WTC11 (cell line): ENCODE results near the gene IGSF1. TPM values are rescaled to one million over a fixed set of nuclear protein-coding genes. Genes with fewer than 3 reads are reported as not detected.
A peak's percentile ranks its signal among the peaks of the same experiment; 100 is the strongest.

Experiments used
- ATAC-seq: fragments of 200-7000 bp; cut with Tn5 transposase; 2 replicates; pipeline ENCODE4 v1.10.0; 2021; ENCODE audit warnings: mild to moderate bottlenecking, moderate library complexity
- CTCF ChIA-PET: fragments of 300-600 bp; sonication (Branson Sonifier 250); formaldehyde crosslinking; loops from one replicate; lab custom pipeline; 2021; ENCODE audit warnings: antibody characterized with exemption; lab: Charles Lee
- POLR2A ChIA-PET: fragments of 350-600 bp; sonication (Branson Sonifier 250); formaldehyde crosslinking; loops from one replicate; lab custom pipeline; 2021; ENCODE audit warnings: antibody characterized with exemption; lab: Charles Lee
- DNase-seq: peaks from one replicate; pipeline ENCODE4 v3.0.0; 2021; ENCODE audit warnings: low spot score
- H3K27ac Mint-ChIP-seq: 2 replicates; pipeline ENCODE4 v1.8.0; 2021; ENCODE audit warnings: mixed read lengths
- H3K27me3 Mint-ChIP-seq: 2 replicates; pipeline ENCODE4 v1.8.0; 2021; ENCODE audit warnings: low read depth, mild to moderate bottlenecking, moderate library complexity, mixed read lengths
- H3K36me3 Mint-ChIP-seq: 2 replicates; pipeline ENCODE4 v1.8.0; 2021; ENCODE audit warnings: mixed read lengths
- H3K4me1 Mint-ChIP-seq: 2 replicates; pipeline ENCODE4 v1.8.0; 2022; ENCODE audit warnings: mixed read lengths
- H3K4me3 Mint-ChIP-seq: 2 replicates; pipeline ENCODE4 v1.8.0; 2021; ENCODE audit warnings: mild to moderate bottlenecking, moderate library complexity, mixed read lengths
- H3K9me3 Mint-ChIP-seq: 2 replicates; pipeline ENCODE4 v1.8.0; 2021; ENCODE audit warnings: mixed read lengths
- ARID4B ChIP-seq: sonication (generic); formaldehyde crosslinking; IDR thresholded peaks from 2 replicates; pipeline ENCODE4 v1.8.0; 2023; ENCODE audit warnings: missing genetic modification reagents, mild to moderate bottlenecking, borderline replicate concordance
- FOXJ3 ChIP-seq: sonication (generic); formaldehyde crosslinking; IDR thresholded peaks from 2 replicates; pipeline ENCODE4 v1.9.0; 2021; ENCODE audit warnings: missing genetic modification reagents, mild to moderate bottlenecking, borderline replicate concordance
- FOXK1 ChIP-seq: sonication (generic); formaldehyde crosslinking; IDR thresholded peaks from 2 replicates; pipeline ENCODE4 v1.8.0; 2022; ENCODE audit warnings: mild to moderate bottlenecking, moderate library complexity, missing genetic modification reagents
- SMAD3 ChIP-seq: sonication (generic); formaldehyde crosslinking; IDR thresholded peaks from 2 replicates; pipeline ENCODE4 v1.8.0; 2022; ENCODE audit warnings: missing genetic modification reagents, mild to moderate bottlenecking, borderline replicate concordance
- TEAD4 ChIP-seq: sonication (generic); formaldehyde crosslinking; IDR thresholded peaks from 2 replicates; pipeline ENCODE4 v1.8.0; 2022; ENCODE audit warnings: mild to moderate bottlenecking, missing genetic modification reagents
- USF2 ChIP-seq: sonication (generic); formaldehyde crosslinking; IDR thresholded peaks from 2 replicates; pipeline ENCODE4 v1.8.1; 2023; ENCODE audit warnings: mild to moderate bottlenecking, missing genetic modification reagents, moderate library complexity
- ZNF219 ChIP-seq: sonication (generic); formaldehyde crosslinking; IDR thresholded peaks from 2 replicates; pipeline ENCODE4 v1.8.0; 2023; ENCODE audit warnings: missing genetic modification reagents, mild to moderate bottlenecking, borderline replicate concordance
- total RNA-seq: library from RNA; stranded (reverse); gene quantifications from 3 replicates; pipeline ENCODE4 v1.2.3, GENCODE V29; 2021
- TF ChIP-seq, protein P1 (sequence below): sonication (generic); formaldehyde crosslinking; IDR thresholded peaks from 2 replicates; pipeline ENCODE4 v1.8.0; 2023; ENCODE audit warnings: missing genetic modification reagents
- TF ChIP-seq, protein P2 (sequence below): fragments of 250-450 bp; sonication (Bioruptor Pico); conservative IDR thresholded peaks from 2 replicates; pipeline ENCODE4 v1.9.0; 2021; ENCODE audit warnings: mild to moderate bottlenecking
- TF ChIP-seq, protein P3 (sequence below): sonication (generic); formaldehyde crosslinking; IDR thresholded peaks from 2 replicates; pipeline ENCODE4 v1.8.1; 2023; ENCODE audit warnings: mild to moderate bottlenecking, moderate library complexity, missing genetic modification reagents

The IGSF1 gene
- total RNA-seq, 1 experiment from 2014 or later, result 16.2 TPM

DNA sequence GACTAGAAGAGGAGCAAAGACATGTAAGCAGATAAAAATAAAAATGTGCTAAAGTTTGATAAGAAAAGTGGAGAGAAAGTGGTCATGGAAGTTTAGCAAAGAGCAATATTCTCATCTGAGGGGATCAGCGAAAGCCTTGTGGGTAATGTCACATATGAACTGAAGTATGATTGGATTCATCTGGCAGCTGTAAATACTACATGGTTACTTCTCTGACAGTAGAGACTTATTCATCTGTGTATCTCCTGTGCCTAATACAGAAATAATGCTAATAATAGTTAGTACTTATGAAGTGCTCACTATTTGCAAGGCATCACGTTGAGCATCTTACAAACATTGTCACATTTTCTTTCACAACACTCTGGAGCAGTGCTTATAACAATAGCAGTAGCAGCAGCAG, 8.9 kb upstream of the IGSF1 start:
- no peaks in the 10 kb centered on the region for H3K9me3 Mint-ChIP-seq
- TF ChIP-seq SMAD3 (CRISPR knock-in tag) (no peak), ZNF219 (CRISPR knock-in tag) (no peak), ARID4B (CRISPR knock-in tag) (no peak), TEAD4 (CRISPR knock-in tag) (no peak)
- TF ChIP-seq, protein P1, sequence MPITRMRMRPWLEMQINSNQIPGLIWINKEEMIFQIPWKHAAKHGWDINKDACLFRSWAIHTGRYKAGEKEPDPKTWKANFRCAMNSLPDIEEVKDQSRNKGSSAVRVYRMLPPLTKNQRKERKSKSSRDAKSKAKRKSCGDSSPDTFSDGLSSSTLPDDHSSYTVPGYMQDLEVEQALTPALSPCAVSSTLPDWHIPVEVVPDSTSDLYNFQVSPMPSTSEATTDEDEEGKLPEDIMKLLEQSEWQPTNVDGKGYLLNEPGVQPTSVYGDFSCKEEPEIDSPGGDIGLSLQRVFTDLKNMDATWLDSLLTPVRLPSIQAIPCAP (CRISPR knock-in tag), result no peak
- TF ChIP-seq, protein P2, sequence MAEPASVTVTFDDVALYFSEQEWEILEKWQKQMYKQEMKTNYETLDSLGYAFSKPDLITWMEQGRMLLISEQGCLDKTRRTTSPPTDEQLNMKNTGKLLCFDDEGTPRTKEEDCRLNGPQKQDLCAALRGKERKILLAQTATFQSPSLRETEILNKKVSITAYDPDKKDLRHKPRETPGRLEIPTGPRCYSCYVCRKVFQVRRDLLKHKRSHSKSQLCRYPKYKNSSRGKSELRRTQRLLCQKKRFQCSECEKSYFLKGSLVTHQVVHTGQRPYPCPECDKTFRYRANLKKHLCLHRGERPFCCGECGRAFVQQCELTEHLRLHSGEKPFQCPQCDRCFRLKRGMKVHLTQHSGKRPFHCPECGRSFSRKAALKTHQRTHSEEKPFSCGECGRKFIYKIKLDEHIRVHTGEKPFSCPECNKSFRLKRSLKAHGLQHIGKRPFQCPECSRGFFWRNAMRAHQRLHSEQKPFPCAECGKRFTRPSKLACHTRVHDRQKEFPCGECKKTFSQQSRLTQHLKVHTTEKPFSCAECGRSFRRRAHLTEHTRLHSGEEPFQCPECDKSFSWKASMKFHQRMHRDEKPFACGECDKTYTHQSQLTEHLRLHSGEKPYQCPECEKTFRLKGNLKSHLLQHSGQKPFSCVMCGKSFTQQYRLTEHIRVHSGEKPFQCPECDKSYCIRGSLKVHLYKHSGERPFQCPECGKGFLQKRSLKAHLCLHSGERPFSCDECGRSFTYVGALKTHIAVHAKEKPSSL (CRISPR knock-in tag), result no peak
- TF ChIP-seq, protein P3, sequence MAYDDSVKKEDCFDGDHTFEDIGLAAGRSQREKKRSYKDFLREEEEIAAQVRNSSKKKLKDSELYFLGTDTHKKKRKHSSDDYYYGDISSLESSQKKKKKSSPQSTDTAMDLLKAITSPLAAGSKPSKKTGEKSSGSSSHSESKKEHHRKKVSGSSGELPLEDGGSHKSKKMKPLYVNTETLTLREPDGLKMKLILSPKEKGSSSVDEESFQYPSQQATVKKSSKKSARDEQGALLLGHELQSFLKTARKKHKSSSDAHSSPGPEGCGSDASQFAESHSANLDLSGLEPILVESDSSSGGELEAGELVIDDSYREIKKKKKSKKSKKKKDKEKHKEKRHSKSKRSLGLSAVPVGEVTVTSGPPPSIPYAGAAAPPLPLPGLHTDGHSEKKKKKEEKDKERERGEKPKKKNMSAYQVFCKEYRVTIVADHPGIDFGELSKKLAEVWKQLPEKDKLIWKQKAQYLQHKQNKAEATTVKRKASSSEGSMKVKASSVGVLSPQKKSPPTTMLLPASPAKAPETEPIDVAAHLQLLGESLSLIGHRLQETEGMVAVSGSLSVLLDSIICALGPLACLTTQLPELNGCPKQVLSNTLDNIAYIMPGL (CRISPR knock-in tag), result no peak
- TF ChIP-seq, all 79 proteins: peak for 0
- ATAC-seq (no peak), DNase-seq (no peak)
- no peak overlapping the region for H3K4me3 Mint-ChIP-seq
- ChIA-PET CTCF (no interaction called here), POLR2A (no interaction called here)
- no peaks in the 10 kb centered on the region for H3K36me3 Mint-ChIP-seq
- H3K27me3 Mint-ChIP-seq, result no peaks in the 10 kb centered on the region
- H3K4me1 Mint-ChIP-seq, result peaks cover 42% of the 10 kb centered on the region
- H3K27ac Mint-ChIP-seq, result no peak overlapping the region

DNA sequence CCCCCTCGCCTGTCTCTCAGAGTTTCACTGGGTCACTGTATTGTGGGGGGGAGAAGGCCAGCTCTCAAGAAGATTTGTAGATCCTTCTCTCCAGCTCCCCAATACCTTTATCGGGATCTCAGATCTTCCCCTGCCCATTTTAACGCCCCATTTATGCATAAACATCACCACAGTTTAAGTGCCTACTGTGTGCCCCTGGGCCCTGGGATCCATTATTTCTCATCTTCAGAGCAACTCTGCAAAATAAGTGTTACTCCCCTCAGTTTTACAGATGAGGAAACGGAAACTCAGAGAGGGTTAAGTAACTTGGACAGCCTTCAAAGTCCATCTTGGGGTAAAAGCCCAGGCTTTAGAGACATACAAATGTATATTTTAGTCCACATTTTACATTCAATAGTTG, 421 bp upstream of the IGSF1 start:
- H3K27ac Mint-ChIP-seq, result peak overlapping the region; percentile 36; the same call in 1 of the 2 replicates
- TF ChIP-seq FOXJ3 (CRISPR knock-in tag), result no peak
- TF ChIP-seq FOXK1 (CRISPR knock-in tag), result no peak
- TF ChIP-seq ARID4B (CRISPR knock-in tag), result no peak
- TF ChIP-seq USF2, result no peak
- TF ChIP-seq, all 79 proteins: peak for 0
- peaks cover 56% of the 10 kb centered on the region for H3K4me1 Mint-ChIP-seq
- peak overlapping the region; percentile 16; the same call in 1 of the 2 replicates for H3K4me3 Mint-ChIP-seq
- ChIA-PET CTCF (interaction anchor here (0.7 to 1.6 kb wide), 5 partner anchors 12 to 221 kb away, joined by 3 to 10 read pairs (median 3); no protein-coding TSS in a partner anchor), POLR2A (interaction anchor here (0.6 to 1.5 kb wide), 3 partner anchors 11 to 26 kb away, joined by 3 to 8 read pairs (median 4); no protein-coding TSS in a partner anchor)
- DNase-seq (no peak), ATAC-seq (no peak)
- no peaks in the 10 kb centered on the region for H3K9me3 Mint-ChIP-seq
- no peaks in the 10 kb centered on the region for H3K27me3 Mint-ChIP-seq
- H3K36me3 Mint-ChIP-seq, result peaks cover 5% of the 10 kb centered on the region
